ENCODE data around the gene SIAE. TPM values are rescaled to one million over a fixed set of nuclear protein-coding genes. Genes with fewer than 3 reads are reported as not detected.

Gene SIAE
- total RNA-seq, 1 experiment from 2014 or later: 5.6 TPM

- H4K91ac ChIP-seq (ENCODE audit: insufficient read length, low read depth, low read length): no peak overlapping the region
- no peak overlapping the region for H3K23ac ChIP-seq (ENCODE audit: insufficient read length, low read depth, low read length)
- no peak overlapping the region for H3K9ac ChIP-seq (ENCODE audit: extremely low read depth, insufficient read length, low read length)
- H3K56ac ChIP-seq (ENCODE audit: insufficient read length, low read depth, low read length): no peak overlapping the region
- no peak overlapping the region for H3K27ac ChIP-seq (ENCODE audit: insufficient read length, low read depth, low read length)
- Mint-ChIP-seq H3K27me3 (ENCODE audit: low read depth) (0 out of 2 replicates have a peak, but pooled peaks cover 1% of the 10 kb centered on the region), H3K27ac (no peak overlapping the region), H3K4me3 (no peak overlapping the region), H3K36me3 (ENCODE audit: insufficient read depth in 1 of 3, low read depth in 3 of 3) (no peaks in the 10 kb centered on the region; a peak in 1 of 7 replicates), H3K9me3 (no peaks in the 10 kb centered on the region; a peak in 1 of 5 replicates), H3K4me1 (peaks cover 18 to 19% of the 10 kb centered on the region in 2 experiments)
- no peak overlapping the region for H4K5ac ChIP-seq (ENCODE audit: insufficient read length, low read depth, low read length)
- H3K4ac ChIP-seq (ENCODE audit: low read depth, low read length): no peak overlapping the region
- H2BK120ac ChIP-seq (ENCODE audit: low read depth, low read length, poor library complexity, severe bottlenecking): no peak overlapping the region
- H2BK12ac ChIP-seq (ENCODE audit: insufficient read length, low read depth, low read length): no peak overlapping the region
- TF ChIP-seq CTCF (conservative IDR thresholded peaks at IDR 0.05): no peak
- no peaks in the 10 kb centered on the region for H3K27me3 ChIP-seq (ENCODE audit: insufficient read depth, low read length)
- peaks cover 4% of the 10 kb centered on the region; the same call in 1 of the 2 replicates for H3K4me1 ChIP-seq (ENCODE audit: insufficient read depth, low read length)
- no peak overlapping the region for H2BK15ac ChIP-seq (ENCODE audit: low read depth, low read length)
- no CpG with 5 or more reads among the region's 1 CpG for WGBS (ENCODE audit: extremely low coverage, insufficient read length, low lambda C conversion rate)
- no peak overlapping the region for H3K4me2 ChIP-seq (ENCODE audit: insufficient read depth, insufficient read length, low read length)
- H4K20me1 ChIP-seq (ENCODE audit: control insufficient read depth, insufficient read depth, insufficient read length): no peaks in the 10 kb centered on the region
- H3K79me1 ChIP-seq (ENCODE audit: insufficient read depth, low read depth, low read length, poor library complexity, severe bottlenecking): no peaks in the 10 kb centered on the region
- no peaks in the 10 kb centered on the region for H3K79me2 ChIP-seq (ENCODE audit: insufficient read depth, low read length)
- H3K23me2 ChIP-seq (ENCODE audit: insufficient read length, low read depth, low read length, poor library complexity, severe bottlenecking): no peaks in the 10 kb centered on the region
- no peak overlapping the region for H2BK20ac ChIP-seq (ENCODE audit: low read depth, low read length, poor library complexity, severe bottlenecking)
- H2BK5ac ChIP-seq (ENCODE audit: insufficient read length, low read length): no peak overlapping the region
- no peak overlapping the region for H2AK5ac ChIP-seq (ENCODE audit: insufficient read length, low read length)
- no peak overlapping the region for H3K14ac ChIP-seq (ENCODE audit: insufficient read depth, low read length)
- no peak for DNase-seq
- no peaks in the 10 kb centered on the region for H3K9me3 ChIP-seq (ENCODE audit: control insufficient read depth, low read depth, low read length)
- no peak overlapping the region for H3T11ph ChIP-seq (ENCODE audit: low read length)
- no peak overlapping the region for H4K8ac ChIP-seq (replicated peaks; ENCODE audit: insufficient read length, low read depth, low read length)
- no peak overlapping the region for H3K18ac ChIP-seq (ENCODE audit: insufficient read length, low read depth, low read length)
- no peak overlapping the region for H2AFZ ChIP-seq (ENCODE audit: low read length)
These were observed 14.6 kb downstream of the SIAE start for GRCh38 chr11:124658986-124659385.
